ENCODE results near the gene BTN2A1. TPM values are rescaled to one million over a fixed set of nuclear protein-coding genes. Genes with fewer than 3 reads are reported as not detected.
A peak's percentile ranks its signal among the peaks of the same experiment; 100 is the strongest.

The BTN2A1 gene
- total and polyA plus RNA-seq, 10 of the 15 experiments (the other 5 are each of a cell fraction or from before 2014, with no cell fraction given), result 8.2 to 28.0 (median 15.8) TPM

DNA sequence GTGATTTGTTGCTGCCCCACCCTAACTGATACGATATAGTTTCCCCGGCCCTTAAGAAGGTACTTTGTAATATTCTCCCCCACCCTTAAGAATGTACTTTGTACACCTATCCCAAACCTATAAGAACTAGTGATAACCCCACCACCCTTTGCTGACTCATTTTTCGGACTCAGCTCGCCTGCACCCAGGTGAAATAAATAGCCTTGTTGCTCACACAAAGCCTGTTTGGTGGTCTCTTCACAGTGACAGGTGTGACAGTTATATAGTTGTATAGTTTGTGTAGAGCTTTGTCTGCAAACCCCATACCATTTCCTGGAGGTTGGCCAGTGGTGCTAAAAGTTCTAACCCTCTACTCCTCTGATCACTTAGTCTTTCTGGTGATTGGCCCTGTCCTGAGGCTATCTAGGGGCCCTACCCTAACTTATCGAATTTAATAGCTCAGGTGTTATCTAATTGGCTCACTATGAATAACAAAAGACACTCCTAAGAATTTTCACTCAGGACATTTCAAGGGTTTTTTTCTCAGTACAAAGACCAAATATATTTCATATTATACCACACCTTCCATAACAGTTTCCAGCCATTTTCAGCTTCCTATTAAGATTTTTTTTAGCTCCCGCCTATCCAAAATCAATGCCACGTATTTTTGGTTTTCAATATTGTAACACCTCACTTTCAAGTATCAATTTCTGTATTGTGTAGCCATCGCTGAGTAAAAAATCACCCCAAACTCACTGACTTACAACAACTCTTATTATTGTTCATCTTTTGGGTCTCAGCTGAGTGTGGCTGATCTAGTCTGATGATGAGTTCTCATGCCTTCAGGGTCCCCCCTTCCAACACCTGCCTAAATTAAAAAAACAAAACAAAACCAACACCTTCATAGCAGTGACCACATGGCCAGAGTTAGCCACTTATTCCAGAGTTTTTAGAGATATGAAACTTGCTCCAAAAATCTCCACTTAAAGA lies 32.5 kb downstream of the BTN2A1 start:
- intact Hi-C loops (cut with micrococcal nuclease; ENCODE audit: unreplicated experiment), result no loop called here
- Histone ChIP-seq H3K79me2 (ENCODE audit: control insufficient read depth, insufficient read depth, low read length) (no peaks in the 10 kb centered on the region), H3K4me3 (no peak overlapping the region), H3K36me3 (ENCODE audit: control insufficient read depth in 2 of 2, insufficient read depth in 2 of 2, low read length in 1 of 2) (no peaks in the 10 kb centered on the region), H3K4me2 (ENCODE audit: control insufficient read depth, insufficient read depth) (no peak overlapping the region), H3K27ac (ENCODE audit: control insufficient read depth, insufficient read depth) (no peak overlapping the region), H3K9me3 (replicated peaks; ENCODE audit: control insufficient read depth, insufficient read depth, low read length) (no peaks in the 10 kb centered on the region; the same call in 2 of the 3 replicates), H3K9ac (ENCODE audit: control insufficient read depth, insufficient read depth, low read length) (no peak overlapping the region), H3K27me3 (replicated peaks in 1 of 2; ENCODE audit: control insufficient read depth in 2 of 2, insufficient read depth in 2 of 2, low read length in 1 of 2) (no peaks in the 10 kb centered on the region), H3K4me1 (ENCODE audit: control insufficient read depth, insufficient read depth, low read length) (no peaks in the 10 kb centered on the region), H2AFZ (ENCODE audit: control insufficient read depth, low read depth, low read length) (peak overlapping the region; percentile 9; the same call in 1 of the 2 replicates), H4K20me1 (ENCODE audit: control insufficient read depth, insufficient read depth) (no peaks in the 10 kb centered on the region)
- WGBS (ENCODE audit: insufficient coverage, insufficient replicate concordance, low lambda C conversion rate, missing lambda C conversion rate), result 55% methylated on average over 8 of the region's 8 CpGs
- ChIA-PET SMC1A (ENCODE audit: uncharacterized antibody, unreplicated experiment) (interaction anchor here (0.8 to 1.7 kb wide), 7 partner anchors 11 to 163 kb away, joined by 3 to 5 read pairs (median 3); no protein-coding TSS in a partner anchor), RAD21 (ENCODE audit: unreplicated experiment) (interaction anchor here (0.6 to 1.7 kb wide), 4 partner anchors 11 to 149 kb away, joined by 3 to 7 read pairs (median 4); no protein-coding TSS in a partner anchor), POLR2A (interaction anchor here (0.6 to 3.3 kb wide), 5 partner anchors 11 to 475 kb away, joined by 3 to 9 read pairs (median 3); no protein-coding TSS in a partner anchor), CTCF (interaction anchor here (1.2 to 1.6 kb wide), 4 partner anchors 15 to 149 kb away, joined by 3 to 5 read pairs (median 4); no protein-coding TSS in a partner anchor)
- peak; percentile 31; the same call in 2 of the 3 replicates for ATAC-seq
- DNase-seq (ENCODE audit: low read depth, low spot score), result no peak
- no TSS peak for BruUV-seq (replicated peaks)
- no peak for FAIRE-seq
- in situ Hi-C loops (cut with MboI), result no loop called here
- no peak for TF ChIP-seq ETV6 (conservative IDR thresholded peaks at IDR 0.05 in 1 of 2, IDR thresholded peaks at IDR 0.05 in 1 of 2; ENCODE audit: borderline replicate concordance in 1 of 2, low read depth in 1 of 2)
- TF ChIP-seq, protein P1, sequence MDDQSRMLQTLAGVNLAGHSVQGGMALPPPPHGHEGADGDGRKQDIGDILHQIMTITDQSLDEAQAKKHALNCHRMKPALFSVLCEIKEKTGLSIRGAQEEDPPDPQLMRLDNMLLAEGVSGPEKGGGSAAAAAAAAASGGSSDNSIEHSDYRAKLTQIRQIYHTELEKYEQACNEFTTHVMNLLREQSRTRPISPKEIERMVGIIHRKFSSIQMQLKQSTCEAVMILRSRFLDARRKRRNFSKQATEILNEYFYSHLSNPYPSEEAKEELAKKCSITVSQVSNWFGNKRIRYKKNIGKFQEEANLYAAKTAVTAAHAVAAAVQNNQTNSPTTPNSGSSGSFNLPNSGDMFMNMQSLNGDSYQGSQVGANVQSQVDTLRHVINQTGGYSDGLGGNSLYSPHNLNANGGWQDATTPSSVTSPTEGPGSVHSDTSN (IDR thresholded peaks at IDR 0.05; ENCODE audit: insufficient replicate concordance, low read depth, low read length), result no peak
- TF ChIP-seq, protein P2, sequence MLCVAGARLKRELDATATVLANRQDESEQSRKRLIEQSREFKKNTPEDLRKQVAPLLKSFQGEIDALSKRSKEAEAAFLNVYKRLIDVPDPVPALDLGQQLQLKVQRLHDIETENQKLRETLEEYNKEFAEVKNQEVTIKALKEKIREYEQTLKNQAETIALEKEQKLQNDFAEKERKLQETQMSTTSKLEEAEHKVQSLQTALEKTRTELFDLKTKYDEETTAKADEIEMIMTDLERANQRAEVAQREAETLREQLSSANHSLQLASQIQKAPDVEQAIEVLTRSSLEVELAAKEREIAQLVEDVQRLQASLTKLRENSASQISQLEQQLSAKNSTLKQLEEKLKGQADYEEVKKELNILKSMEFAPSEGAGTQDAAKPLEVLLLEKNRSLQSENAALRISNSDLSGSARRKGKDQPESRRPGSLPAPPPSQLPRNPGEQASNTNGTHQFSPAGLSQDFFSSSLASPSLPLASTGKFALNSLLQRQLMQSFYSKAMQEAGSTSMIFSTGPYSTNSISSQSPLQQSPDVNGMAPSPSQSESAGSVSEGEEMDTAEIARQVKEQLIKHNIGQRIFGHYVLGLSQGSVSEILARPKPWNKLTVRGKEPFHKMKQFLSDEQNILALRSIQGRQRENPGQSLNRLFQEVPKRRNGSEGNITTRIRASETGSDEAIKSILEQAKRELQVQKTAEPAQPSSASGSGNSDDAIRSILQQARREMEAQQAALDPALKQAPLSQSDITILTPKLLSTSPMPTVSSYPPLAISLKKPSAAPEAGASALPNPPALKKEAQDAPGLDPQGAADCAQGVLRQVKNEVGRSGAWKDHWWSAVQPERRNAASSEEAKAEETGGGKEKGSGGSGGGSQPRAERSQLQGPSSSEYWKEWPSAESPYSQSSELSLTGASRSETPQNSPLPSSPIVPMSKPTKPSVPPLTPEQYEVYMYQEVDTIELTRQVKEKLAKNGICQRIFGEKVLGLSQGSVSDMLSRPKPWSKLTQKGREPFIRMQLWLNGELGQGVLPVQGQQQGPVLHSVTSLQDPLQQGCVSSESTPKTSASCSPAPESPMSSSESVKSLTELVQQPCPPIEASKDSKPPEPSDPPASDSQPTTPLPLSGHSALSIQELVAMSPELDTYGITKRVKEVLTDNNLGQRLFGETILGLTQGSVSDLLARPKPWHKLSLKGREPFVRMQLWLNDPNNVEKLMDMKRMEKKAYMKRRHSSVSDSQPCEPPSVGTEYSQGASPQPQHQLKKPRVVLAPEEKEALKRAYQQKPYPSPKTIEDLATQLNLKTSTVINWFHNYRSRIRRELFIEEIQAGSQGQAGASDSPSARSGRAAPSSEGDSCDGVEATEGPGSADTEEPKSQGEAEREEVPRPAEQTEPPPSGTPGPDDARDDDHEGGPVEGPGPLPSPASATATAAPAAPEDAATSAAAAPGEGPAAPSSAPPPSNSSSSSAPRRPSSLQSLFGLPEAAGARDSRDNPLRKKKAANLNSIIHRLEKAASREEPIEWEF (IDR thresholded peaks at IDR 0.05; ENCODE audit: insufficient replicate concordance, low read depth, low read length), result peak; percentile 35
- no peak for TF ChIP-seq RBBP5 (conservative IDR thresholded peaks at IDR 0.05)

All from GM12878 (cell line).